ENCODE measurements around the gene LZTR1.

The LZTR1 gene

GRCh38 chr22:20945578-20945934 is 36.5 kb upstream of the LZTR1 start:
- no peak for TF ChIP-seq USF1 (IDR thresholded peaks at IDR 0.05)

GRCh38 chr22:20946080-20946986 is 35.8 kb upstream of the LZTR1 start:
- TF ChIP-seq TCF12 (IDR thresholded peaks at IDR 0.05; ENCODE audit: low read depth) (no peak), YY1 (IDR thresholded peaks at IDR 0.05; ENCODE audit: low read depth) (peak; percentile 71)

- no peak for TF ChIP-seq USF1 (IDR thresholded peaks at IDR 0.05)
- no peak for TF ChIP-seq RAD21 (IDR thresholded peaks at IDR 0.05; ENCODE audit: low read depth)
- no peak for TF ChIP-seq YY1 (IDR thresholded peaks at IDR 0.05; ENCODE audit: low read depth)
- TF ChIP-seq TAF1 (IDR thresholded peaks at IDR 0.05; ENCODE audit: low read depth) = no peak
Observed at GRCh38 chr22:20946991-20947390, 35.1 kb upstream of the LZTR1 start.

- TF ChIP-seq TCF12 (IDR thresholded peaks at IDR 0.05; ENCODE audit: low read depth) (no peak), TEAD4 (IDR thresholded peaks at IDR 0.05) (no peak), EP300 (IDR thresholded peaks at IDR 0.05; ENCODE audit: borderline replicate concordance) (no peak)
Observed at GRCh38 chr22:20948450-20948849, 33.6 kb upstream of the LZTR1 start.

GRCh38 chr22:20948989-20949388 is 33.1 kb upstream of the LZTR1 start:
- TF ChIP-seq USF1 (IDR thresholded peaks at IDR 0.05) = no peak
- TF ChIP-seq TAF1 (IDR thresholded peaks at IDR 0.05; ENCODE audit: low read depth) = no peak
- TF ChIP-seq FOXM1 (IDR thresholded peaks at IDR 0.05; ENCODE audit: borderline replicate concordance, low read depth) = no peak
- no peak for TF ChIP-seq RAD21 (IDR thresholded peaks at IDR 0.05; ENCODE audit: low read depth)
- TF ChIP-seq EGR1 (IDR thresholded peaks at IDR 0.05) = no peak
- TF ChIP-seq CEBPB (IDR thresholded peaks at IDR 0.05) = no peak
- TF ChIP-seq YY1 (IDR thresholded peaks at IDR 0.05; ENCODE audit: low read depth) = no peak
- TF ChIP-seq ZBTB7A (IDR thresholded peaks at IDR 0.05; ENCODE audit: low read depth) = no peak

GRCh38 chr22:20949698-20950183 is 32.4 kb upstream of the LZTR1 start:
- no peak for TF ChIP-seq USF1 (IDR thresholded peaks at IDR 0.05)
- TF ChIP-seq ZBTB7A (IDR thresholded peaks at IDR 0.05; ENCODE audit: low read depth) = no peak
- no peak for TF ChIP-seq TCF12 (IDR thresholded peaks at IDR 0.05; ENCODE audit: low read depth)
- TF ChIP-seq NFIC (IDR thresholded peaks at IDR 0.05) = no peak
- no peak for TF ChIP-seq REST (IDR thresholded peaks at IDR 0.05; ENCODE audit: low read depth)

GRCh38 chr22:20951151-20951931 is 30.8 kb upstream of the LZTR1 start:
- TF ChIP-seq FOXM1 (IDR thresholded peaks at IDR 0.05; ENCODE audit: borderline replicate concordance, low read depth) (no peak), ZBTB7A (IDR thresholded peaks at IDR 0.05; ENCODE audit: low read depth) (no peak)

- TF ChIP-seq TEAD4 (IDR thresholded peaks at IDR 0.05) = no peak
- no peak for TF ChIP-seq EGR1 (IDR thresholded peaks at IDR 0.05)
- TF ChIP-seq USF1 (IDR thresholded peaks at IDR 0.05) = no peak
- TF ChIP-seq MAX (IDR thresholded peaks at IDR 0.05) = no peak
- TF ChIP-seq TCF12 (IDR thresholded peaks at IDR 0.05; ENCODE audit: low read depth) = no peak
- TF ChIP-seq ZBTB7A (IDR thresholded peaks at IDR 0.05; ENCODE audit: low read depth) = no peak
- no peak for TF ChIP-seq FOXM1 (IDR thresholded peaks at IDR 0.05; ENCODE audit: borderline replicate concordance, low read depth)
- no peak for TF ChIP-seq CREB1 (IDR thresholded peaks at IDR 0.05; ENCODE audit: low read depth)
Observed at GRCh38 chr22:20951932-20952380, 30.1 kb upstream of the LZTR1 start.
